WI38 (cell line): ENCODE results near the gene LAMA3.

ENCODE experiments used
- H3K4me3 ChIP-seq: 2 replicates; pipeline ENCODE4 v1.5.1; 2011; ENCODE audit warnings: low read depth, mild to moderate bottlenecking, control low read depth, low read length
- TF ChIP-seq, protein P1 (sequence below): IDR thresholded peaks from 2 replicates; pipeline ENCODE4 v1.5.1; 2012; ENCODE audit warnings: low read depth, mild to moderate bottlenecking, control low read depth, low read length

Gene LAMA3

DNA sequence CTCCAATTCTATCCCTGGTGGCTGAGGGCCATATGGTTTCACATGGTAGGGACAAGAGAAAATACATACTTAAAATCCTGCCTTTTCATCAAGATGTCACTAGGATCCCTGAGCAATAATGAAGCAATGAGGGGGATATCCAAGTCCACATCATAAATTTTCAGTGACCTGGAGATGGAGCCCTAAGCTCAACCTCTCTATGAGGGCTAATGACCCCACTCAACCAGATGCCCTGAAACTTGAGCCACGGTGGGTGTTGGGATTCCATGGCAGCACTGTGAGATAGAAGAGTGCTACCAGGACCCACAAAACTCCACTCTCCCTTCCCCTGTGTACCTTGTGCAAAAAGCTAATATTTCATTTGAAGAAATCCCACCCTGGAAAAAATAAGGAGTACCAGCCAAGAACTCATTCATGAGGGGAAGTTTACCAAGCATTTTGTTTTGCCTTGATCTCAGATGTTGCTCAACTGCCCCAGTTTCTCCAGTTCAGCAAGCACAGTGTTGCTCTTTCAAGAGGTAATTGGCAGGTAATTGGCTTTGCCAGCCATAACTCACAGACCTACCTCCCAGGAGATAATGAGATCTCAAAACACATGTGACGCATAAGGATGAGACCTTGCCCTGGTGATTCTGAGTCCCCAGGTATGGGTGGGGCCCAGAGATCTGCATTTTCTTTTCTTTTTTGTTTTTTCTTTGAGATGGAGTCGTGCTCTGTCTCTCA, 274.4 kb downstream of the LAMA3 start:
- TF ChIP-seq, protein P1, sequence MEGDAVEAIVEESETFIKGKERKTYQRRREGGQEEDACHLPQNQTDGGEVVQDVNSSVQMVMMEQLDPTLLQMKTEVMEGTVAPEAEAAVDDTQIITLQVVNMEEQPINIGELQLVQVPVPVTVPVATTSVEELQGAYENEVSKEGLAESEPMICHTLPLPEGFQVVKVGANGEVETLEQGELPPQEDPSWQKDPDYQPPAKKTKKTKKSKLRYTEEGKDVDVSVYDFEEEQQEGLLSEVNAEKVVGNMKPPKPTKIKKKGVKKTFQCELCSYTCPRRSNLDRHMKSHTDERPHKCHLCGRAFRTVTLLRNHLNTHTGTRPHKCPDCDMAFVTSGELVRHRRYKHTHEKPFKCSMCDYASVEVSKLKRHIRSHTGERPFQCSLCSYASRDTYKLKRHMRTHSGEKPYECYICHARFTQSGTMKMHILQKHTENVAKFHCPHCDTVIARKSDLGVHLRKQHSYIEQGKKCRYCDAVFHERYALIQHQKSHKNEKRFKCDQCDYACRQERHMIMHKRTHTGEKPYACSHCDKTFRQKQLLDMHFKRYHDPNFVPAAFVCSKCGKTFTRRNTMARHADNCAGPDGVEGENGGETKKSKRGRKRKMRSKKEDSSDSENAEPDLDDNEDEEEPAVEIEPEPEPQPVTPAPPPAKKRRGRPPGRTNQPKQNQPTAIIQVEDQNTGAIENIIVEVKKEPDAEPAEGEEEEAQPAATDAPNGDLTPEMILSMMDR: no peak
- H3K4me3 ChIP-seq: no peak overlapping the region

DNA sequence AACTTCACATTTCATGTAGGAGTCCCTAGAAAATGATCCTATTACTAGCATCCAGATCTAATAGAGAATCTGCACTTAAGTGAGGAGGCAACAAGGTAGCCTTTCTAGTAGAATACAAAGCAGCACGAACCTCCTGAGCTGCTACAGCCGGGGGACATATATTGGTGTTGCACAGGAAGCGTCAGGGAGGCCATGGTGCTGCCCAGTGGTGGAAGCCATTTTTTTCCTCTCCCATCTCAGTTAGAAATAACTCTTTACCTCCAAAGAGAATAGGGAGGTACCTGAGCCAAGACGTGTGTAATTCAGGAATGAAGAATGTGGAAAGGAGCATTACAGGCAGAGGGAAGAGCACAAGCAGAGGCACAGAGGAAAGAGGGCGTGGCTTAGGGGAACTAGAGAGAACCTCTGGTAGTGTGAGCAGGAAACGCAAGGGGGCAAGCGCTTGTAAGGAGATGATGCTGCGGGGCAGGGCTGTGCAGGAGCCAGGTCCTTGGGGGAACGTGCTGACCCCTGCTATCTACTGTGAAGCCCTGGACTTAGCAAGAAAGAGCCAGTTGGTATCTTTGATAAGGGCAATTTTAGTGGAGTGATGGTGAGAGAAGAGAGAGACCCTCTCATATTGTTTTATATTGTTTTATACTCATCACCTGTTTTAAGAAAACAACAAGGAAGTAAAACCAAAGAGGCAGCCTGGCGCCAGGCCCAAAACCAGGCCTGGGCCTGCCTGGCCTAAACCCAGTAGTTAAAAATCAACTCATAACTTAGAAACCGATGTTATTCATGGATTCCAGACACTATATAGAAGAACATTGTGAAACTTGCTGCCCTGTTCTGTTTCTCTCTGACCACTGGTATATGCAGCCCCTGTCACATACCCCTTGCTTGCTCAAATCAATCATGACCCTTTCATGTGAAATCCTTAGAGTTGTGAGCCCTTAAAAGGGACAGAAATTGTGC, 275.3 kb downstream of the LAMA3 start:
- TF ChIP-seq, protein P1: no peak
- no peak overlapping the region for H3K4me3 ChIP-seq

DNA sequence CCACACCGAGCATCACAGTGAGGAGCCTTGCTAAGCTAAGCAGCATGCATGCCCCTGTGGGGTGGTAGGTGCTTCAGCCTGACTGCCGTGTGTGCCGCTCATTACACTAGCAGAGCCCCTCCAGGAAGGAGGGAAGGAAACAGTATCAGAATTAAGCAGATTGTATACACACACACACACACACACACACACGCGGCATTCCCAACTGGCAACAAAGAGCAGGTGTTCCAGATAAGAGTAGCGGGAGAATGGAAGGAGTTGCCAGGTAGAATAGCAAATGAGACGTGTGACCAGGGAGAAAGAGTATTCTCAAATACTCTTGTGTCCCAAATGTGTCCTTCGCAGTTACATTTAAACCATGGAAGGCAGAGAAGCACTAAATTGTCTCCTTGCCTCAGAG, 277.7 kb downstream of the LAMA3 start:
- TF ChIP-seq, protein P1: no peak
- no peak overlapping the region for H3K4me3 ChIP-seq

DNA sequence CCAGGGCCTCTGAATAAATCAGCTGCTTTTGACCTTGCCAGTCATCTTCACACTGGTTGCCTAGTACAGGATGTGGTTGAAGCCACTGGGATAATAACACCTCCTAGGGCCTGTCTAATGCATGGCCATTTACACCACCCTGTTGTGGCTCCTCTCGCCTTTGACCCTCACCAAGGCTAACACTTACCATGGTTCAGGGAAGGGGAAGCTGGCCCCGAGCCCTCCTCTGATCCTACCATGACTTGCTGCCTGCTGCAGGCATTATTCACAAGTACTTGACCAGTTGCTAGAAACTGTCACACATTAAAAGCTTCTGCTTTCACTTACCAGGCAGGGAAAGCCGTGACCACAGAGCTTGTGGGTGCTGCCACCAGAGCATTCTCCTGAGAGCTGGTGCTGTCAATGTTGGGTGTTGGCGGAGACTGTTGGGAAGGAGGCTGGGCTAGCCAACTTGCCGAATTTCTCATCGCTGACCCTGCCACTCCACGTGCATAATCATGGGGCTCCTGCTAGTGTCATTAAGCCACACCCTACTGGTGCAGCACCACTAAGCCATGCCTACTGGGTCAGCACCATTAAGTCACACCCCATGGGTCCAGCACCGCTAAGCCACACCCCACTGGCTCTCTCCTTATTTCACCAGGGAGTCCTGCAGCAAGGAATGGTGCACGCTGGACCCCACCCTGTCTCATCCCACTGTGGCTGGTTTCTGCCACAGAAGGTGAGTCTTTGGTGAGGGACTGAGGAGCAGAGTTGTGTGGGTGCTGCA, 278.3 kb downstream of the LAMA3 start:
- TF ChIP-seq, protein P1: no peak
- no peak overlapping the region for H3K4me3 ChIP-seq

DNA sequence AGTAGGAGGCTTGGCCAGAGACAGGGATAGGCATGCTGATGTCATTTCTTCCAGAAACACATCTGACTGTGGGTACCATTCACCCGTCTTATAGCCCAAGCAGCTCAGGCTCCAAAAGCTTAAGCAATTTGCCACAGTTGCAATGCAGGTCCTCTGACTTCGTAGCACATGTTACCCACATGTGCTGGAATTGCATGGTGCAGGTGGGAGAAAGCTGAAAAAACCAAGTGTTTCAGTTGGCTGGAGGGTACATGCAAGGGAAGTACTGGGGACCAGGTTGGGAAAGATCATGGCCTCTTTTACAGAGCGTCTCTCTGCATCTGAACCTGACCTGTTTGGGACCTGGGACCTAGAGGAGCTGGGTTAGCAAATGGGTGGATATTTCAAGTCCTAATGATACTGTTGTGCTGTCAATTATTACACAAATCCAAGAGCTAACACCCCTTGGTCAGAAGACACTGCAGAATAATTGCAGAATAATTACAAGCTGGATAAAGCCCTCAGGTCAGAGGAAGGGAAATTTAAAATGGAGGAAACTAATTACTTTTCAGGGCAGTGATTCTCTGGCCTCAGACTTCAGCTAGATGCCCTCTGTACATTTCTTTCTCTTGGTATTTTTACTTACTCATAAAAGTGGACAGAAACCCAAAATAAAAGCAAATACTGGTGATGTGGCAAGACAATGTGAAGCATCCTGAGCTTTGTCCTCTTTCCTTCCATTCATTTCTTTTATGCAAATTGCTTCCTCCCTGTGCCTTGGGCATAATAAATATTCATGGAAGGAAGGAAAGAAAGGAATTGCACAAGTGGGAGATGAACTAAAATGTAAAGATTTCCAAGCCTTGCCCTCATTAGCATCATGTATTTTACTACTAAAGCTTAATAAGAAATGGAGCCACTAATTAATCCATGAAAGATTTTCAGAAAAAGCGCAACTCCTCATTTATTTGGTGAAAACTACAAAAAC, 279.7 kb downstream of the LAMA3 start:
- no peak overlapping the region for H3K4me3 ChIP-seq
- TF ChIP-seq, protein P1: no peak

DNA sequence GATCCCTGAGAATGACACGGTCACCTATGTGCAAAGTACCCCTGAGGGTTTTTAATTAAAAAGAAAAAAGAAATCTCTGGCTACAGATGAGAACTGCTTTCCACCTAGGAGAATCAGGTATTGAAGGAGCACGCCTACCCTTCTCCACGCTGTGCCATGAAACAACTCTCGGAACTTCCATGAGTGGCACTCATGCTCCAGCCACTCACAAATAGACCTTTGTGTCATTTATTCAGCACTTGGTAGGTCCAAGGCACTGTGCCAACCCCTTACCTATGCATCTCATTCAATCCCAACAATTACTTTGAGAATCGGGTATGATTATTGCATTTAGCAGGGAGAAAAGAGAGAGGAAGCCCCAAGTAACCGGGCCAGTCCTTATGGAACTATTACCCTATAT, 280.4 kb downstream of the LAMA3 start:
- TF ChIP-seq, protein P1: no peak
- no peak overlapping the region for H3K4me3 ChIP-seq
